HG03469 (cell line): ENCODE results near the gene SNRPB.
A peak's percentile ranks its signal among the peaks of the same experiment; 100 is the strongest.
"Not testable (repeated sequence)": the region's sequence is repeated elsewhere in the genome, so short reads cannot be mapped to it uniquely, and the experiment has no call there.

Experiments used
- ATAC-seq: cut with Tn5 transposase; IDR thresholded peaks from one replicate; pipeline ENCODE4 v1.9.1; 2021; ENCODE audit warnings: mild to moderate bottlenecking, moderate library complexity, moderate number of reproducible peaks; ENCODE audit not compliant: unreplicated experiment

SNRPB gene

DNA sequence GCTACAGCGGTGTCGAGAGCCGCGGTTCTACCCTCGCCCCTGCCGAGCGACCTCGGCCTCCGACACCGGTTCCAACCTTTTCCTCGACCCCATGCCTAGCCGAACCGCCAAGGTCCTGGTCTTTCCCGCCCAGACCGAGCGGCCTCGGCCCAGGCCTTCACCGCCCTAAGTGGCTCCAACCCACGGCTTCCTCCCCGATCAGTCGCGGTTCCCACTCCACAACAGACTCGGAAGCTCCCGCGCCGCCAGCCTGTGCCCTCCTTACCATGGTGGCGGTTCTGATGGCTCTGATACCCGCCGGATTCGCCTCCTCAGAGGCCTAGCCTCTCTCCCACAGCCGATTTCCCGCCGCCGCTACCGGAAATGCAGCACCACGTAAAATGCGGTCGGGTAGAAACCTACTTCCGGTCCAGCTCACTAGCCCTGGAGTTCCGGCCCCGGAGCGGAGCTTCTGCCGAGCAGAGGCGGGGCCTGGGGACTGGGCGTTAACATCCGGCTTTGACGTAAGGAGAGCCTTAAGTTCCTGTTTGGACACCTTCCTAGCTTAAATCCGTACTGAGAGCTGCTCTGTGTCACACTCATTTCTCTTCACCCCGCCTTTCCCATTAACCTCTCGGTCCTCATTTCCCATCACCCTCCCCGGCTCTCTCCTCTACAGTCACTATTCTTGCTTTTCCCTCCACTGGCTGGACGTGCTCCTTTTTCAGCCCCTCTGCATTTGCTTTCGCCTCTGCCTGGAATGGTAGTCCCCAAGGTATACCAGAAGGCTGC, at the start of gene SNRPB:
Gene SNRPB, minus strand, starts transcription at position 367 of the 771 bp plus-strand sequence. Its CDS starts 99 bp downstream, at position 268.
- peak; percentile 90 for ATAC-seq

DNA sequence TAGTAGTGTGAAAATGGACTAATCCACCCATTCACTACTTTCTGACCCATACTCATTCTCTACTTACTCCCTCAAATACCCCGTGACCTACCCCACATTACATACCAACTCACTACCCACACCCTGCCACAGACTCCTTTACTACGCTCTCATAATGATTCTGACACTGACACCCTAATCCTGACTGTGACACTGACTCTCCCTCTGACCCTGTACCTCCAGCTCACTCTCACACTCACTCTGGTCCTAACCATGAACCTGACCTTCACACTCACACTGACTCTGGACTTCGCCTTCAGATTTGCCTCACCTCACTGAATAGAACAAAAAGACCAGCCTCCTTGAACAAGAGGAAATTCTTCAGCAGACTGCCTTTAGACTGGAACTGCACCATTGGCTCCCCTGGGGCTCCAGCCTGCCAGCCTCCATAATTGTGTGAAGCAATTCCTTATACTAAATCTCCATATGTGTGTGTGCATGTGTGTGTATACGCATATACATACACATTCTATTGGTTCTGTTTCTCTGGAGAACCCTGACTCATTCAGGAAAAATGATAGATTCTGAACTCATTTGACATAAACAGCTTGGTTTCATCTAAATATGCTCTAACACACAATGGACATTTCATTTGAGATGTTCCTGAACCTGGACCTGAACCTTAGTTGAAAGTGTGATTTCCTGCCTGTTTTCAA, 48.7 kb upstream of the SNRPB start:
- ATAC-seq: no peak

DNA sequence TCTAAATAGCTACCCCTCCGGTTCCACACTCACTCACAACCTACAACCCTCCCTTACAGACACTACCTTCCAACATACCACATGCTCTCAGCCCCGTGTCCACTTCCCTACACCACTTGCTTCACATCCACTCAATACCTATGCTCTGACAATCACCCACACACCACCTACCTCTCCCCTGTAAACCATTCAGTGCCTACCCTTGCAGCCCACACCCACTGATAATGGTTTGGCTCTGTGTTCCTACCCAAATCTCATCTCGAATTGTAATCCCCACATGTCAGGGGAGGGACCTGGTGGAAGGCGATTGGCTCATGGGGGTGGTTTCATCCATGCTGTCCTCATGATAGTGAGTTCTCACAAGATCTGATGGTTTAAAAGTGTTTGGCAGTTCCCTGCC, 48.0 kb upstream of the SNRPB start:
- no peak for ATAC-seq

DNA sequence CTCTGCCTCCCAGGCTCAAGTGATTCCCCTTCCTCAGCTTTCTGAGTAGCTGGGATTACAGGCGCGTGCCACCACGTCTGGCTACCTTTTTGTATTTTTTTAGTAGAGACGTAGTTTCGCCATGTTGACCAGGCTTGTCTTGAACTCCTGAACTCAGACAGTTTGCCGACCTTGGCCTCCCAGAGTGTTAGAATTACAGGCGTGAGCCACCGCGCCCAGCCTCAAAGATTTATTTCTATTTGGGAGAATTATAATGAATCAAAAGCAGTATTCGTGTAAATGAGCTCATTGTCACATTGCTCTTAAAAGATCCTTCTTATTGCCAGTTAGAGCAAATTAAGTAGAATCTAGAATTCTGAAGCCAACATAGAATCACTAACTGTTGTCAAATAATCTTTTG, 47.5 kb upstream of the SNRPB start:
- ATAC-seq: no peak

GRCh38 chr20:2516399-2516798, 45.8 kb upstream of the SNRPB start:
- ATAC-seq: no peak

GRCh38 chr20:2515203-2515602, 44.6 kb upstream of the SNRPB start:
- ATAC-seq: no peak

DNA sequence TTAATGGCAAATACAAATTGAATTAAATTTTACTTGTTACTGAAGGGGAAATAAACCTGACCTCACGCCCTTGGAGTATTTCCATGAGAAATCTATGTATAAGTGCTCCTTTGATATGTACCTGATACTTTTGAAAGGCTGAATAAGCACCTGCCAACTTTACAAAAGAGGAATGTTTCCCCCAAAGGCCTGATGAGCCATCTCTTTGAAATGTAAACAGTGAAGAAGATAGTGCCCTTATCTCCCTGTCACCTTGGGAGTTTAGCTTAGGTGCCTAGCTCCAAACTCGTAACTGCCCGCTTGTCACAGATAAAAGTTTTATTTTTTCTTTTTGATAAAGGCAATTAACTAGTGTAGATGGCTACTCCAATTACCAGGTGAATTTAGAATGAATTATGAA, 39.2 kb upstream of the SNRPB start:
- no peak for ATAC-seq

GRCh38 chr20:2509468-2509781, 38.8 kb upstream of the SNRPB start:
- ATAC-seq: no peak

DNA sequence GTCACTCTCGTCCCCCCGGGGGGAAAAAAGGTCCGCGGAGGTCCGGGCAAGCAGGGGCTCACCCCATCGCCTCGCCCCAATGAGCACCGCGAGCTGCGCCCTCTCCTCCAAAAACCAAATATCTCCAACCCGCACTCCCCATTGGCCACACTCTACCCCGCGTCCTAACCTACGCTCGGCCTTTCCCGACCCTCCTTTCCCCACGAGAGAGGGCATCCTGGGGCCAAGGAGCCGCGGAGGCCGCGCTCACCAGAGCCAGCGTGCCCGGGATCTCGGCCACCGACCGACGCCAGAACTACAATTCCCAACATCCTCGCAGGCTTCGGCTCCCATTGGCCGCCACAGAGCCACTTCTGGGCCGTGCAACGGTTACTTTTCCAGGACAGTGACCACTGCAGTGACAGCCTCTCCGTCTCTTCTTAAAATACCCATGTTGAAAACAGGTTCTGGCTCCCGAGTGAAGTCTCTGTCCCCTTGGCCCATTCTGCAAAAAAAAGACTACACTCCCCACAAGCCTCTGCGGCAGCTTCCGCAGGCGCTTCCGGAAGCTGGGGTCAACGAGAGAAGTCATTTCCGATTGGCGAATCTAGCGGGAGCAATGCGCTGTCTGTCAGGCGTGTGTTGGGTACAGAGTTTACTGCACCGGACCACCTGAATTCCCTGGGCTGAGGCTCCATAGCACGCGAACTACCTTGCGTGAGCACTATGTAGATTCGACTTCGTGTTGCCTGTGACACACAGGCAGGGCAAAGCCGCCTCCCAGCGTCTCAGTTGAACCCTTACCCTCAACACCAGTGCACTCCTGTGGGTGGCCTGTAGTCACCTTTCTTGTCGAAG, 38.3 kb upstream of the SNRPB start, which contains the start of gene ZNF343:
Gene ZNF343, minus strand, starts transcription at position 285 of the 837 bp plus-strand sequence. CDS start 15,020 bp downstream, outside the sequence.
- ATAC-seq: peak; percentile 79

GRCh38 chr20:2507875-2508630, 37.5 kb upstream of the SNRPB start:
- no peak for ATAC-seq

DNA sequence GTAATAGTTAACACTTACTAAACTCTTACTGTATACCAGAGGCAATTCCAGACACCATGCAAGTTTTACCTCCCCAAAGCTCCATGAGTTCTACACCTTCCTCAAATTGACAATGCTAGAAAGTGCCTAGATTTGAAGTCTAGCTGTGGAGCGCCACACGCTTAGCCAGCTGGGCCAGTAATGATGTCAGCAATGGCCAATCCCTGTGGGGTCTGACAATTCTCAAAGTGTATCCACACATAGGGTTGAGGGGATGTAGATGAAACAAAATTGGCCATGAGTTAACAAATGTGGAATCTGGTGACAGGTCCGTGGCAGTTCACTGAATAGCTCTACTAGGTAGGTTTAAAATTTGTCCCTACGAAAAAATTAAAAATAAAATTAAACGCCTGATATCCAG, 36.9 kb upstream of the SNRPB start:
- no peak for ATAC-seq

DNA sequence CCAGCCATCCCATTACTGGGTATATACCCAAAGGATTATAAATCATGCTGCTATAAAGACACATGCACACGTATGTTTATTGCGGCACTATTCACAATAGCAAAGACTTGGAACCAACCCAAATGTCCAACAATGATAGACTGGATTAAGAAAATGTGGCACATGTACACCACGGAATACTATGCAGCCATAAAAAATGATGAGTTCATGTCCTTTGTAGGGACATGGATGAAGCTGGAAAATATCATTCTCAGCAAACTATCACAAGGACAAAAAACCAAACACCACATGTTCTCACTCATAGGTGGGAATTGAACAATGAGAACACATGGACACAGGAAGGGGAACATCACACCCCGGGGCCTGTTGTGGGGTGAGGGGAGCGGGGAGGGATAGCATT, 35.8 kb upstream of the SNRPB start:
- ATAC-seq: not testable (repeated sequence)

DNA sequence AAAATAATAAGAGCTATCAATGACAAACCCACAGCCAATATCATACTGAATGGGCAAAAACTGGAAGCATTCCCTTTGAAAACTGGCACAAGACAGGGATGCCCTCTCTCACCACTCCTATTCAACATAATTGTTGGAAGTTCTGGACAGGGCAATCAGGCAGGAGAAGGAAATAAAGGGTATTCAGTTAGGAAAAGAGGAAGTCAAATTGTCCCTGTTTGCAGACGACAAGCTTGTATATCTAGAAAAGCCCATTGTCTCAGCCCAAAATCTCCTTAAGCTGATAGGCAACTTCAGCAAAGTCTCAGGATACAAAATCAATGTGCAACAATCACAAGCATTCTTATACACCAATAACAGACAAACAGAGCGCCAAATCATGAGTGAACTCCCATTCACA, 34.2 kb upstream of the SNRPB start:
- not testable (repeated sequence) for ATAC-seq

GRCh38 chr20:2502808-2503384, 32.3 kb upstream of the SNRPB start:
- not testable (repeated sequence) for ATAC-seq

GRCh38 chr20:2485661-2486060, 15.1 kb upstream of the SNRPB start:
- ATAC-seq: no peak

- ATAC-seq: no peak
Measured at GRCh38 chr20:2485080-2485479, 14.5 kb upstream of the SNRPB start.

DNA sequence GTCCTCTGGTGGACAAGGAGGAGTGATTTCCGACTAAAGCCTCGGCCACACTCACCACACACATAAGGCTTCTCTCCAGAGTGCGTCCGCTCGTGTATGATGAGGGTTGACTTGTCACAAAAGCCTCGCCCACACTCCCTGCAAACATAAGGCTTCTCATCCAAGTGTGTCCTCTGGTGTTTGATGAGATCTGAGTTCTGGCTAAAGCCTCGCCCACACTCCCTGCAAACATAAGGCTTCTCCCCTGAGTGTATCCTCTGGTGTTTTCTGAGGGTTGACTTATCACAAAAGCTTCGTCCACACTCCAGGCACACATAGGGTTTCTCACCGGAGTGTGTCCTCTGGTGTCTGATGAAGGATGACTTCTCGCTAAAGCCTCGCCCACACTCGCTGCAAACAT, 12.9 kb upstream of the SNRPB start:
- no peak for ATAC-seq

GRCh38 chr20:2480381-2480780, 9.8 kb upstream of the SNRPB start:
- ATAC-seq: no peak

- no peak for ATAC-seq
Measured at GRCh38 chr20:2476742-2477615, 6.4 kb upstream of the SNRPB start.
